GM12891 (cell line): ENCODE results near the gene S100A8.

Experiments
- PAX5 ChIP-seq: IDR thresholded peaks from 2 replicates; pipeline ENCODE4 v1.6.1; 2011; ENCODE audit warnings: low read length, moderate library complexity, mild to moderate bottlenecking; ENCODE audit not compliant: insufficient read depth, severe bottlenecking
- POLR2A ChIP-seq: IDR thresholded peaks from 2 replicates; pipeline ENCODE4 v1.6.1; 2011; ENCODE audit warnings: low read depth, low read length, control low read depth
- POLR2AphosphoS5 ChIP-seq: IDR thresholded peaks from 2 replicates; pipeline ENCODE4 v1.6.1; 2011; ENCODE audit warnings: low read depth, low read length, control low read depth

GRCh38 chr1:153370146-153370545 is 20.7 kb downstream of the S100A8 start:
- no peak for TF ChIP-seq POLR2A
- TF ChIP-seq POLR2AphosphoS5: no peak
- no peak for TF ChIP-seq PAX5
